OCI-LY7 (cell line): Measurements from ENCODE around the gene KCNK6. TPM values are rescaled to one million over a fixed set of nuclear protein-coding genes. Genes with fewer than 3 reads are reported as not detected.

Experiments
- BruUV-seq: library from RNA; stranded (reverse); fragments of 400-500 nt; replicated peaks from 2 replicates; lab custom pipeline; 2021; lab: Mats Ljungman, UMichigan
- CTCF ChIA-PET: fragments of 300-600 bp; sonication (Branson Sonifier 250); formaldehyde crosslinking; loops from one replicate; lab custom pipeline; 2022; ENCODE audit warnings: antibody characterized with exemption; ENCODE audit not compliant: unreplicated experiment; lab: Charles Lee
- POLR2A ChIA-PET: fragments of 300-600 bp; sonication (Branson Sonifier 250); formaldehyde crosslinking; loops from one replicate; lab custom pipeline; 2022; ENCODE audit warnings: antibody characterized with exemption; lab: Charles Lee
- DNase-seq: peaks from one replicate; pipeline ENCODE4 v3.0.0-alpha.2; 2015; ENCODE audit warnings: low spot score
- H2AFZ ChIP-seq: fragments of 200-600 bp; sonication (generic), shearing (Covaris generic); 2 replicates; pipeline ENCODE4 v1.6.1; 2014; ENCODE audit warnings: mild to moderate bottlenecking, antibody characterized with exemption, low read length, moderate library complexity
- H3K27ac ChIP-seq: fragments of 200-600 bp; sonication (generic); 2 replicates; pipeline ENCODE4 v1.5.1; 2014; ENCODE audit warnings: mixed run types, low read depth, mild to moderate bottlenecking, moderate library complexity, low read length, inconsistent platforms; ENCODE audit not compliant: poor library complexity, severe bottlenecking
- H3K36me3 ChIP-seq: fragments of 200-600 bp; sonication (generic); 2 replicates; pipeline ENCODE4 v1.6.1; 2014; ENCODE audit warnings: mild to moderate bottlenecking, antibody characterized with exemption, low read length, moderate library complexity, mixed read lengths; ENCODE audit not compliant: insufficient read depth
- H3K4me1 ChIP-seq: fragments of 200-600 bp; sonication (generic); 2 replicates; pipeline ENCODE4 v1.5.1; 2014; ENCODE audit warnings: mild to moderate bottlenecking, low read length; ENCODE audit not compliant: insufficient read depth, poor library complexity, severe bottlenecking
- H3K4me2 ChIP-seq: fragments of 200-600 bp; sonication (generic); 2 replicates; pipeline ENCODE4 v1.6.1; 2014; ENCODE audit warnings: mild to moderate bottlenecking, low read length
- H3K4me3 ChIP-seq: fragments of 200-600 bp; sonication (generic); 2 replicates; pipeline ENCODE4 v1.5.1; 2014; ENCODE audit warnings: mild to moderate bottlenecking, low read depth, low read length; ENCODE audit not compliant: poor library complexity, severe bottlenecking
- H3K79me2 ChIP-seq: fragments of 200-600 bp; sonication (generic); 2 replicates; pipeline ENCODE4 v1.6.1; 2016; ENCODE audit warnings: low read depth, mild to moderate bottlenecking, low read length, moderate library complexity, mixed read lengths; ENCODE audit not compliant: insufficient read depth
- H3K9me2 ChIP-seq: fragments of 200-600 bp; sonication (generic); 2 replicates; pipeline ENCODE4 v1.6.1; 2016; ENCODE audit warnings: mild to moderate bottlenecking, low read length, mixed read lengths; ENCODE audit not compliant: insufficient read depth
- H3K9me3 ChIP-seq: fragments of 200-600 bp; sonication (generic); 2 replicates; pipeline ENCODE4 v1.6.1; 2014; ENCODE audit warnings: mild to moderate bottlenecking, mixed run types, low read length, mixed read lengths
- H4K20me1 ChIP-seq: fragments of 200-600 bp; sonication (generic); 2 replicates; pipeline ENCODE4 v1.6.1; 2014; ENCODE audit warnings: mild to moderate bottlenecking, antibody characterized with exemption, low read length, moderate library complexity, mixed read lengths; ENCODE audit not compliant: insufficient read depth
- CTCF ChIP-seq: fragments of 200-600 bp; sonication (generic); conservative IDR thresholded peaks from 2 replicates; pipeline ENCODE4 v1.5.1; 2014; ENCODE audit warnings: mild to moderate bottlenecking, antibody characterized with exemption, low read length, moderate library complexity, mixed read lengths
- EZH2phosphoT487 ChIP-seq: fragments of 200-600 bp; sonication (generic); IDR thresholded peaks from 2 replicates; pipeline ENCODE4 v1.6.1; 2018; ENCODE audit warnings: low read depth, borderline replicate concordance, mild to moderate bottlenecking, mixed run types, antibody characterized with exemption, low read length, moderate library complexity, mixed read lengths
- intact Hi-C: fragments of 100-400 bp; cut with micrococcal nuclease; formaldehyde crosslinking; loops from one replicate; pipeline ENCODE4 v1.10.0; 2022; ENCODE audit not compliant: unreplicated experiment
- total RNA-seq, 2 experiments: library from RNA; depleted of rRNA in 1 of 2; stranded (reverse); fragments of >200 nt in 1 of 2; shearing (Covaris generic) in 1 of 2; gene quantifications; 2 replicates each; pipeline ENCODE4 v1.2.3, GENCODE V29; 2014 to 2022

KCNK6 gene
- total RNA-seq, 2 experiments from 2014 or later, result 1.7 to 6.9 TPM

DNA sequence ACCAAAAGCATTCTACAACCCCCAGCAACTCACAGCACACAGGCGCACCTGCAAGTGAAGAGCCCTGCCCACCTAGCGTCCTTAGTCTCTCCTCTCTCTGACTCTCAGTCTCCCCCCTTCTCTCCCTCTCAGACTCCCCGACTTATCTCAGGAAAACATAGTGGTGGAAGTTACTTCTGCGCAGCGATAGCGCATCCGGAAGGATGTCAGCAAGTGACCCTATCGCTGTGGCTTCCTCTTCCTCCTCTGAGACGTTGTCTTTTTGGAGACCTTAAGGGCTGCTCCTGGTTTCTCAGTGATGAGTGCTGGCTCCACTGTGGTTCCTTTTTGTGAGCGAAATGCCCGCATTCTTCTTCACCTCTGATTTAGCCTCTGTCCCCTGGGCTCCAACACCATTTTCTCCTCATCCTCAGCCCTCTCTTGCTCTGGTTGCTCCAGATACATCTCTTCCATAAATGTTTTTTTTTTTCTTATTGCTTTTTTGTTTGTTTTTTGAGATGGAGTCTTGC lies 2.5 kb upstream of the KCNK6 start:
- peaks cover 9% of the 10 kb centered on the region; the same call in 1 of the 2 replicates for H3K79me2 ChIP-seq
- H2AFZ ChIP-seq, result no peak overlapping the region; the same call in 1 of the 2 replicates
- no peak for DNase-seq
- peaks cover 22% of the 10 kb centered on the region for H3K4me1 ChIP-seq
- TF ChIP-seq EZH2phosphoT487 (no peak), CTCF (no peak)
- no TSS peak for BruUV-seq
- CTCF ChIA-PET, result no interaction called here
- no peaks in the 10 kb centered on the region for H3K36me3 ChIP-seq
- no peaks in the 10 kb centered on the region for H3K9me3 ChIP-seq
- H3K4me3 ChIP-seq, result no peak overlapping the region
- H3K4me2 ChIP-seq, result peak overlapping the region; percentile 82
- POLR2A ChIA-PET, result no interaction called here
- intact Hi-C loops, result loop anchor here (2.0 to 10.0 kb wide), 3 partner anchors 52 to 1102 kb away; partner anchors contain the start of genes SPINT2, ZNF383 and ZNF585B
- no peaks in the 10 kb centered on the region for H4K20me1 ChIP-seq
- no peak overlapping the region for H3K27ac ChIP-seq
- H3K9me2 ChIP-seq, result no peaks in the 10 kb centered on the region

- Histone ChIP-seq H3K4me2 (0 out of 2 replicates have a peak overlapping the region, but pooled peaks have one; percentile 76), H3K4me1 (peaks cover 22% of the 10 kb centered on the region), H3K9me3 (no peaks in the 10 kb centered on the region), H3K36me3 (no peaks in the 10 kb centered on the region), H2AFZ (no peak overlapping the region), H3K9me2 (no peaks in the 10 kb centered on the region), H3K4me3 (no peak overlapping the region), H4K20me1 (no peaks in the 10 kb centered on the region), H3K27ac (no peak overlapping the region), H3K79me2 (peaks cover 9% of the 10 kb centered on the region; the same call in 1 of the 2 replicates)
- TF ChIP-seq EZH2phosphoT487 (no peak), CTCF (no peak)
- CTCF ChIA-PET, result no interaction called here
- BruUV-seq, result no TSS peak
- DNase-seq, result no peak
- intact Hi-C loops, result loop anchor here (5.0 to 10.0 kb wide), 2 partner anchors 421 to 1104 kb away; partner anchors contain the start of genes ZNF383 and ZNF585B
- POLR2A ChIA-PET, result interaction anchor here (0.6 to 1.3 kb wide), 2 partner anchors 49 to 75 kb away, joined by 4 to 5 read pairs; no protein-coding TSS in a partner anchor
Measured at GRCh38 chr19:38318660-38319059, 985 bp upstream of the KCNK6 start.

GRCh38 chr19:38320969-38321339 lies 1.3 kb downstream of the KCNK6 start:
- Histone ChIP-seq H2AFZ (no peak overlapping the region), H3K36me3 (no peaks in the 10 kb centered on the region), H3K4me2 (no peak overlapping the region), H3K4me3 (no peak overlapping the region), H3K27ac (no peak overlapping the region), H3K9me3 (no peaks in the 10 kb centered on the region), H3K79me2 (no peaks in the 10 kb centered on the region), H3K9me2 (no peaks in the 10 kb centered on the region), H3K4me1 (peaks cover 13% of the 10 kb centered on the region), H4K20me1 (no peaks in the 10 kb centered on the region)
- TF ChIP-seq CTCF, result no peak
- TF ChIP-seq EZH2phosphoT487, result no peak
- intact Hi-C loops, result no loop called here
- ChIA-PET CTCF (no interaction called here), POLR2A (interaction anchor here (1.3 kb wide), 1 partner anchor 56 kb away, joined by 3 read pairs; the partner anchor contains the start of gene SPINT2)
- no TSS peak for BruUV-seq
- DNase-seq, result no peak
